ENCODE measurements around the gene ASCL1. TPM values are rescaled to one million over a fixed set of nuclear protein-coding genes. Genes with fewer than 3 reads are reported as not detected.

The ASCL1 gene
- total and polyA plus RNA-seq, 2 of the 13 experiments (the other 11 are each of a cell fraction or from before 2014, with no cell fraction given) = not detected

GRCh38 chr12:102950107-102950949 lies 7.1 kb upstream of the ASCL1 start (continued):
- TF ChIP-seq SATB2 (CRISPR knock-in tag; IDR thresholded peaks at IDR 0.05) (no peak), ARNT2 (CRISPR knock-in tag; IDR thresholded peaks at IDR 0.05; ENCODE audit: low read depth) (no peak), CREBL2 (CRISPR knock-in tag; IDR thresholded peaks at IDR 0.05; ENCODE audit: borderline replicate concordance) (no peak), ZNF850 (CRISPR knock-in tag; conservative IDR thresholded peaks at IDR 0.05) (no peak), ZHX2 (IDR thresholded peaks at IDR 0.05; ENCODE audit: low read depth) (no peak), ZHX2 (CRISPR knock-in tag; IDR thresholded peaks at IDR 0.05; ENCODE audit: borderline replicate concordance) (no peak), SIX1 (CRISPR knock-in tag; IDR thresholded peaks at IDR 0.05; ENCODE audit: borderline replicate concordance) (no peak), GATA4 (IDR thresholded peaks at IDR 0.05; ENCODE audit: borderline replicate concordance, low read depth) (no peak), SNAPC2 (CRISPR knock-in tag; IDR thresholded peaks at IDR 0.05) (no peak), NFE2L2 (IDR thresholded peaks at IDR 0.05; ENCODE audit: low read length) (no peak), PRMT3 (CRISPR knock-in tag; IDR thresholded peaks at IDR 0.05; ENCODE audit: borderline replicate concordance, low read depth) (no peak), PHF21A (CRISPR knock-in tag; IDR thresholded peaks at IDR 0.05) (no peak), NRL (CRISPR knock-in tag; IDR thresholded peaks at IDR 0.05; ENCODE audit: borderline replicate concordance) (no peak), ZNF567 (CRISPR knock-in tag; IDR thresholded peaks at IDR 0.05; ENCODE audit: borderline replicate concordance) (no peak), ATF1 (CRISPR knock-in tag; IDR thresholded peaks at IDR 0.05) (no peak), CC2D1A (CRISPR knock-in tag; IDR thresholded peaks at IDR 0.05) (no peak), ELF3 (CRISPR knock-in tag; IDR thresholded peaks at IDR 0.05) (peak; percentile 49; the same call in 1 of the 2 replicates)
- TF ChIP-seq, protein P1, sequence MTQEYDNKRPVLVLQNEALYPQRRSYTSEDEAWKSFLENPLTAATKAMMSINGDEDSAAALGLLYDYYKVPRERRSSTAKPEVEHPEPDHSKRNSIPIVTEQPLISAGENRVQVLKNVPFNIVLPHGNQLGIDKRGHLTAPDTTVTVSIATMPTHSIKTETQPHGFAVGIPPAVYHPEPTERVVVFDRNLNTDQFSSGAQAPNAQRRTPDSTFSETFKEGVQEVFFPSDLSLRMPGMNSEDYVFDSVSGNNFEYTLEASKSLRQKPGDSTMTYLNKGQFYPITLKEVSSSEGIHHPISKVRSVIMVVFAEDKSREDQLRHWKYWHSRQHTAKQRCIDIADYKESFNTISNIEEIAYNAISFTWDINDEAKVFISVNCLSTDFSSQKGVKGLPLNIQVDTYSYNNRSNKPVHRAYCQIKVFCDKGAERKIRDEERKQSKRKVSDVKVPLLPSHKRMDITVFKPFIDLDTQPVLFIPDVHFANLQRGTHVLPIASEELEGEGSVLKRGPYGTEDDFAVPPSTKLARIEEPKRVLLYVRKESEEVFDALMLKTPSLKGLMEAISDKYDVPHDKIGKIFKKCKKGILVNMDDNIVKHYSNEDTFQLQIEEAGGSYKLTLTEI (CRISPR knock-in tag; conservative IDR thresholded peaks at IDR 0.05) = no peak
- TF ChIP-seq, protein P2, sequence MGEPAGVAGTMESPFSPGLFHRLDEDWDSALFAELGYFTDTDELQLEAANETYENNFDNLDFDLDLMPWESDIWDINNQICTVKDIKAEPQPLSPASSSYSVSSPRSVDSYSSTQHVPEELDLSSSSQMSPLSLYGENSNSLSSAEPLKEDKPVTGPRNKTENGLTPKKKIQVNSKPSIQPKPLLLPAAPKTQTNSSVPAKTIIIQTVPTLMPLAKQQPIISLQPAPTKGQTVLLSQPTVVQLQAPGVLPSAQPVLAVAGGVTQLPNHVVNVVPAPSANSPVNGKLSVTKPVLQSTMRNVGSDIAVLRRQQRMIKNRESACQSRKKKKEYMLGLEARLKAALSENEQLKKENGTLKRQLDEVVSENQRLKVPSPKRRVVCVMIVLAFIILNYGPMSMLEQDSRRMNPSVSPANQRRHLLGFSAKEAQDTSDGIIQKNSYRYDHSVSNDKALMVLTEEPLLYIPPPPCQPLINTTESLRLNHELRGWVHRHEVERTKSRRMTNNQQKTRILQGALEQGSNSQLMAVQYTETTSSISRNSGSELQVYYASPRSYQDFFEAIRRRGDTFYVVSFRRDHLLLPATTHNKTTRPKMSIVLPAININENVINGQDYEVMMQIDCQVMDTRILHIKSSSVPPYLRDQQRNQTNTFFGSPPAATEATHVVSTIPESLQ (CRISPR knock-in tag; conservative IDR thresholded peaks at IDR 0.05) = no peak

Measured in HepG2 (cell line).